HG03354 (cell line): Measurements from ENCODE around the gene PTPRN2.

ENCODE experiments used
- ATAC-seq: cut with Tn5 transposase; IDR thresholded peaks from one replicate; pipeline ENCODE4 v1.9.1; 2021; ENCODE audit warnings: mild to moderate bottlenecking; ENCODE audit not compliant: unreplicated experiment, poor library complexity, severe bottlenecking

PTPRN2 gene

GRCh38 chr7:158014976-158015375, 572.6 kb downstream of the PTPRN2 start:
- no peak for ATAC-seq

- no peak for ATAC-seq
Observed at GRCh38 chr7:158013085-158013668, 574.4 kb downstream of the PTPRN2 start.

- ATAC-seq = no peak
Observed at GRCh38 chr7:158011941-158012340, 575.7 kb downstream of the PTPRN2 start.

- no peak for ATAC-seq
Observed at GRCh38 chr7:158010961-158011693, 576.5 kb downstream of the PTPRN2 start.

- no peak for ATAC-seq
Observed at GRCh38 chr7:158009886-158010285, 577.7 kb downstream of the PTPRN2 start.

GRCh38 chr7:158008267-158008666, 579.4 kb downstream of the PTPRN2 start:
- ATAC-seq = no peak

GRCh38 chr7:158007697-158008257, 579.8 kb downstream of the PTPRN2 start:
- no peak for ATAC-seq

GRCh38 chr7:158006841-158007696, 580.6 kb downstream of the PTPRN2 start:
- no peak for ATAC-seq

GRCh38 chr7:158005531-158005930, 582.1 kb downstream of the PTPRN2 start:
- ATAC-seq = no peak

- ATAC-seq = no peak
Observed at GRCh38 chr7:158004123-158004490, 583.5 kb downstream of the PTPRN2 start.

GRCh38 chr7:158003441-158004122, 584.0 kb downstream of the PTPRN2 start:
- no peak for ATAC-seq

GRCh38 chr7:158002486-158003080, 585.0 kb downstream of the PTPRN2 start:
- ATAC-seq = no peak

GRCh38 chr7:158001621-158002320, 585.9 kb downstream of the PTPRN2 start:
- ATAC-seq = no peak

- ATAC-seq = no peak
Observed at GRCh38 chr7:158001003-158001402, 586.6 kb downstream of the PTPRN2 start.

GRCh38 chr7:158000160-158000559, 587.5 kb downstream of the PTPRN2 start:
- ATAC-seq = no peak

GRCh38 chr7:157998884-157999552, 588.6 kb downstream of the PTPRN2 start:
- no peak for ATAC-seq

GRCh38 chr7:157997471-157997870, 590.2 kb downstream of the PTPRN2 start:
- ATAC-seq = no peak

- ATAC-seq = no peak
Observed at GRCh38 chr7:157997080-157997440, 590.6 kb downstream of the PTPRN2 start.
